Thoracic aorta (tissue), 2 donors: ENCODE measurements around the gene PREX1. TPM values are rescaled to one million over a fixed set of nuclear protein-coding genes. Genes with fewer than 3 reads are reported as not detected.

Source experiments
- ATAC-seq: fragments of 150-250 bp; one replicate; pipeline ENCODE4 v1.8.0; 2017; ENCODE audit warnings: low read depth; ENCODE audit not compliant: insufficient number of reproducible peaks, low FRiP score
- DNase-seq: peaks from one replicate; pipeline ENCODE4 v3.0.0-alpha.2; 2020; ENCODE audit warnings: low spot score
- H3K27ac ChIP-seq, 2 donors: fragments of 200-600 bp; sonication (generic); 1 replicate in 1 of 2; 2 replicates in 1 of 2; pipeline ENCODE4 v1.5.1; 2016; ENCODE audit warnings: mild to moderate bottlenecking in 2 of 2, moderate library complexity in 2 of 2
- H3K27me3 ChIP-seq: fragments of 200-600 bp; sonication (generic); replicated peaks from 2 replicates; pipeline ENCODE4 v1.6.0; 2016; ENCODE audit warnings: mild to moderate bottlenecking; ENCODE audit not compliant: insufficient read depth
- H3K36me3 ChIP-seq: fragments of 200-600 bp; sonication (generic); one replicate; pipeline ENCODE4 v1.5.1; 2016
- H3K4me1 ChIP-seq, 2 donors: fragments of 200-600 bp; sonication (generic); 1 replicate in 1 of 2; 2 replicates in 1 of 2; pipeline versions ENCODE4 v1.5.1 to v1.6.0; 2016; ENCODE audit warnings: low read depth in 2 of 2, mild to moderate bottlenecking in 1 of 2; ENCODE audit not compliant: control insufficient read depth in 1 of 2
- H3K4me3 ChIP-seq: fragments of 200-600 bp; sonication (generic); 2 replicates; pipeline ENCODE4 v1.5.1; 2016; ENCODE audit warnings: mild to moderate bottlenecking
- H3K9me3 ChIP-seq: fragments of 200-600 bp; sonication (generic); 2 replicates; pipeline ENCODE4 v1.5.1; 2016
- CTCF ChIP-seq: fragments of 200-600 bp; sonication (generic); IDR thresholded peaks from one replicate; pipeline ENCODE4 v1.5.1; 2019; ENCODE audit warnings: antibody characterized with exemption
- total RNA-seq, 2 donors: library from RNA; depleted of rRNA; stranded (reverse); fragments of >200 nt; gene quantifications; one replicate each; pipeline versions ENCODE4 v1.1.0 to v1.2.3, GENCODE V29; 2016

Gene PREX1
- total RNA-seq, 2 donors from 2014 or later, result 94.6 to 101 TPM

- no peaks in the 10 kb centered on the region for H3K27me3 ChIP-seq
- no peak for TF ChIP-seq CTCF
- H3K27ac ChIP-seq, result no peak overlapping the region
- H3K9me3 ChIP-seq, result no peaks in the 10 kb centered on the region
- H3K4me1 ChIP-seq, result peaks cover 21 to 53% of the 10 kb centered on the region in 2 donors
- no peaks in the 10 kb centered on the region for H3K36me3 ChIP-seq
- DNase-seq (no peak), ATAC-seq (no peak)
- H3K4me3 ChIP-seq, result no peak overlapping the region
Observed at GRCh38 chr20:48804300-48804980, 23.4 kb downstream of the PREX1 start.

GRCh38 chr20:48803176-48804053, 24.4 kb downstream of the PREX1 start:
- ATAC-seq (no peak), DNase-seq (no peak)
- Histone ChIP-seq H3K4me1 (peaks cover 26 to 56% of the 10 kb centered on the region in 2 donors), H3K36me3 (no peaks in the 10 kb centered on the region), H3K27me3 (no peaks in the 10 kb centered on the region), H3K4me3 (no peak overlapping the region), H3K9me3 (no peaks in the 10 kb centered on the region), H3K27ac (no peak overlapping the region)
- no peak for TF ChIP-seq CTCF

- Histone ChIP-seq H3K36me3 (no peaks in the 10 kb centered on the region), H3K4me3 (no peak overlapping the region), H3K4me1 (peaks cover 24 to 56% of the 10 kb centered on the region in 2 donors), H3K9me3 (no peaks in the 10 kb centered on the region), H3K27me3 (no peaks in the 10 kb centered on the region), H3K27ac (no peak overlapping the region)
- no peak for TF ChIP-seq CTCF
- DNase-seq (no peak), ATAC-seq (no peak)
Observed at GRCh38 chr20:48802647-48803046, 25.2 kb downstream of the PREX1 start.

GRCh38 chr20:48802216-48802615, 25.6 kb downstream of the PREX1 start:
- no peak for DNase-seq
- TF ChIP-seq CTCF, result no peak
- no peak overlapping the region for H3K27ac ChIP-seq
- no peaks in the 10 kb centered on the region for H3K27me3 ChIP-seq
- H3K4me1 ChIP-seq, result peaks cover 22 to 55% of the 10 kb centered on the region in 2 donors
- ATAC-seq, result no peak
- H3K36me3 ChIP-seq, result no peaks in the 10 kb centered on the region
- no peaks in the 10 kb centered on the region for H3K9me3 ChIP-seq
- H3K4me3 ChIP-seq, result no peak overlapping the region

GRCh38 chr20:48801197-48801596, 26.6 kb downstream of the PREX1 start:
- peaks cover 14 to 47% of the 10 kb centered on the region in 2 donors for H3K4me1 ChIP-seq
- ATAC-seq, result no peak
- no peaks in the 10 kb centered on the region for H3K27me3 ChIP-seq
- no peak overlapping the region for H3K27ac ChIP-seq
- no peak for DNase-seq
- no peak for TF ChIP-seq CTCF
- no peaks in the 10 kb centered on the region for H3K9me3 ChIP-seq
- no peaks in the 10 kb centered on the region for H3K36me3 ChIP-seq
- H3K4me3 ChIP-seq, result no peak overlapping the region
